ENCODE results near the gene WAPL.

GRCh38 chr10:86411281-86411841 lies 110.2 kb downstream of the WAPL start:
- TF ChIP-seq, protein P1, sequence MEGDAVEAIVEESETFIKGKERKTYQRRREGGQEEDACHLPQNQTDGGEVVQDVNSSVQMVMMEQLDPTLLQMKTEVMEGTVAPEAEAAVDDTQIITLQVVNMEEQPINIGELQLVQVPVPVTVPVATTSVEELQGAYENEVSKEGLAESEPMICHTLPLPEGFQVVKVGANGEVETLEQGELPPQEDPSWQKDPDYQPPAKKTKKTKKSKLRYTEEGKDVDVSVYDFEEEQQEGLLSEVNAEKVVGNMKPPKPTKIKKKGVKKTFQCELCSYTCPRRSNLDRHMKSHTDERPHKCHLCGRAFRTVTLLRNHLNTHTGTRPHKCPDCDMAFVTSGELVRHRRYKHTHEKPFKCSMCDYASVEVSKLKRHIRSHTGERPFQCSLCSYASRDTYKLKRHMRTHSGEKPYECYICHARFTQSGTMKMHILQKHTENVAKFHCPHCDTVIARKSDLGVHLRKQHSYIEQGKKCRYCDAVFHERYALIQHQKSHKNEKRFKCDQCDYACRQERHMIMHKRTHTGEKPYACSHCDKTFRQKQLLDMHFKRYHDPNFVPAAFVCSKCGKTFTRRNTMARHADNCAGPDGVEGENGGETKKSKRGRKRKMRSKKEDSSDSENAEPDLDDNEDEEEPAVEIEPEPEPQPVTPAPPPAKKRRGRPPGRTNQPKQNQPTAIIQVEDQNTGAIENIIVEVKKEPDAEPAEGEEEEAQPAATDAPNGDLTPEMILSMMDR (IDR thresholded peaks at IDR 0.05) = no peak
- TF ChIP-seq POLR2A (IDR thresholded peaks at IDR 0.05) = no peak

Data from heart left ventricle (tissue), 13 donors.